ENCODE results near the gene COLQ. TPM values are rescaled to one million over a fixed set of nuclear protein-coding genes. Genes with fewer than 3 reads are reported as not detected.

COLQ gene
- total RNA-seq, 4 donors from 2014 or later = 0.53 to 13.2 (median 2.6) TPM

DNA sequence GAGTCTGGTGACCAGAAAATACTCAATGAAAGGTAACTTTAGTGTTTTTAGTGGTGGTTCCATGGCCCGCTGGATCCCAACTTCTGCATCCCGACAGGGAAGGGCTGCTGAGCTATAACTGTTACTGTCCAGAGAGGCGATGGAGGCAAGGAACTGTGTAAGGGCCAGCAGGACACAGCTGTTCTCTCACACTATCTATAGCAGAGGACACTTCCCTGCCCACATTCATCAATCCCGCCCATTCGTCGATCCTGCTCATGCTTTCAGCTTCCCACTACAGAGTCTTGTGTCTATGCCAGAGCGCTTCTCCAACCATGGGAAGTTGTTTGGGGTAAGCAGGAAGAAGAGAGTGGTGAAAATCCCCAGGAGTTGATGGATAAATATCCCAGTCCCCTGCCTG lies 8.4 kb downstream of the COLQ start:
- Histone ChIP-seq H3K27me3 (no peaks in the 10 kb centered on the region), H3K4me3 (no peak overlapping the region), H3K27ac (no peak overlapping the region), H3K9me3 (no peaks in the 10 kb centered on the region), H3K36me3 (no peaks in the 10 kb centered on the region), H3K4me1 (no peaks in the 10 kb centered on the region)
- no peak for TF ChIP-seq POLR2A (IDR thresholded peaks at IDR 0.05)
- TF ChIP-seq CTCF (IDR thresholded peaks at IDR 0.05) = no peak
- DNase-seq = no peak

DNA sequence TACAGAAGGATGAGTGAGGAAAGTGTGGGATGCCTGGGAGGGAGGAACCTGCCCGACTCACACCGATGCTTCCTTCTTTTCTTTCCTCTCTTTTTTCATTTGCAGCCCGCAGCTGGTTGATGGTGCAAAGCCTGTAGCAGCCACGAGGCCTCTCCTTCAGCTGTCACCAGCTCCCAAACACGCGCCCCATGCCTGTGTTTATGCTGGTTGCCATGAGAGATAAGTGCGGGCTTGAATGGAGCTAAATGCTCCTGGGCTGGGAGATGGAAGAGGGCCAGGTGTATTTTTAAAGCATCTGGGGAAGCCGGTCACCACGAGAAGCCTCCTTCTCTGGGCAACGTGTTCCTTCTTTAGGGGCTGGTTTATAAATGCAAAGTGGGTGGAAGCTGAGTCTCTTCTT lies 9.3 kb downstream of the COLQ start:
- TF ChIP-seq CTCF (IDR thresholded peaks at IDR 0.05) (no peak), POLR2A (IDR thresholded peaks at IDR 0.05) (no peak)
- no peaks in the 10 kb centered on the region for H3K36me3 ChIP-seq
- H3K27me3 ChIP-seq = no peaks in the 10 kb centered on the region
- no peaks in the 10 kb centered on the region for H3K9me3 ChIP-seq
- no peak for DNase-seq
- no peak overlapping the region for H3K4me3 ChIP-seq
- H3K27ac ChIP-seq = no peak overlapping the region
- H3K4me1 ChIP-seq = no peaks in the 10 kb centered on the region

- Histone ChIP-seq H3K9me3 (no peaks in the 10 kb centered on the region), H3K36me3 (no peaks in the 10 kb centered on the region)
- no peak for DNase-seq
These were observed 10.3 kb downstream of the COLQ start for GRCh38 chr3:15511156-15511555.

GRCh38 chr3:15510493-15510892 lies 11.0 kb downstream of the COLQ start:
- Histone ChIP-seq H3K9me3 (no peaks in the 10 kb centered on the region), H3K27me3 (no peaks in the 10 kb centered on the region), H3K4me3 (no peak overlapping the region), H3K36me3 (no peaks in the 10 kb centered on the region), H3K27ac (no peak overlapping the region), H3K4me1 (no peaks in the 10 kb centered on the region)
- TF ChIP-seq POLR2A (IDR thresholded peaks at IDR 0.05) (no peak), CTCF (IDR thresholded peaks at IDR 0.05) (no peak)
- DNase-seq = no peak

More at GRCh38 chr3:15511156-15511555, 10.3 kb downstream of the COLQ start:
- Histone ChIP-seq H3K4me3 (no peak overlapping the region), H3K27me3 (no peaks in the 10 kb centered on the region), H3K4me1 (no peaks in the 10 kb centered on the region), H3K27ac (no peak overlapping the region)
- no peak for TF ChIP-seq POLR2A (IDR thresholded peaks at IDR 0.05)
- TF ChIP-seq CTCF (IDR thresholded peaks at IDR 0.05) = no peak

- no peak for TF ChIP-seq CTCF (IDR thresholded peaks at IDR 0.05)
- no peak for TF ChIP-seq POLR2A (IDR thresholded peaks at IDR 0.05)
- Histone ChIP-seq H3K9me3 (no peaks in the 10 kb centered on the region), H3K27me3 (no peaks in the 10 kb centered on the region), H3K36me3 (no peaks in the 10 kb centered on the region), H3K4me1 (no peaks in the 10 kb centered on the region), H3K27ac (no peak overlapping the region), H3K4me3 (no peak overlapping the region)
- DNase-seq = no peak
These were observed 14.9 kb downstream of the COLQ start for GRCh38 chr3:15506571-15506970.
